HepG2 (cell line): ENCODE measurements around the gene FNIP2. TPM values are rescaled to one million over a fixed set of nuclear protein-coding genes. Genes with fewer than 3 reads are reported as not detected.

ENCODE experiments used
- BATF2 ChIP-seq: sonication (generic); formaldehyde crosslinking; IDR thresholded peaks from 2 replicates; pipeline ENCODE4 v1.8.0; 2022; ENCODE audit warnings: mild to moderate bottlenecking, missing genetic modification reagents, moderate library complexity
- BRCA1 ChIP-seq: sonication (generic); formaldehyde crosslinking; IDR thresholded peaks from 2 replicates; pipeline ENCODE4 v1.4.0; 2020; ENCODE audit warnings: missing genetic modification reagents
- DDIT3 ChIP-seq: sonication (generic); formaldehyde crosslinking; IDR thresholded peaks from 2 replicates; pipeline ENCODE4 v1.4.0; 2020; ENCODE audit warnings: mild to moderate bottlenecking, missing genetic modification reagents
- HNF4A ChIP-seq: sonication (generic); formaldehyde crosslinking; IDR thresholded peaks from 2 replicates; pipeline ENCODE4 v1.4.0; 2020; ENCODE audit warnings: missing genetic modification reagents
- JARID2 ChIP-seq: sonication (generic); formaldehyde crosslinking; IDR thresholded peaks from 2 replicates; pipeline ENCODE4 v1.8.1; 2023; ENCODE audit warnings: missing genetic modification reagents, inconsistent platforms; ENCODE audit not compliant: insufficient replicate concordance
- JUNB ChIP-seq: sonication (generic); formaldehyde crosslinking; IDR thresholded peaks from 2 replicates; pipeline ENCODE4 v1.8.0; 2022; ENCODE audit warnings: missing genetic modification reagents, mild to moderate bottlenecking, borderline replicate concordance
- KLF12 ChIP-seq: sonication (generic); formaldehyde crosslinking; IDR thresholded peaks from 2 replicates; pipeline ENCODE4 v1.4.0; 2020; ENCODE audit warnings: missing genetic modification reagents, borderline replicate concordance
- POLR2AphosphoS5 ChIP-seq: IDR thresholded peaks from 2 replicates; pipeline ENCODE4 v1.6.1; 2012; ENCODE audit warnings: low read depth, low read length
- PRDM10 ChIP-seq: sonication (generic); formaldehyde crosslinking; IDR thresholded peaks from 2 replicates; pipeline ENCODE4 v1.4.0; 2020; ENCODE audit warnings: low read depth, missing genetic modification reagents
- RFXANK ChIP-seq: IDR thresholded peaks from 2 replicates; pipeline ENCODE4 v1.6.1; 2016
- SP5 ChIP-seq: IDR thresholded peaks from 2 replicates; pipeline ENCODE4 v1.6.1; 2016; ENCODE audit warnings: low read depth, borderline replicate concordance
- SSRP1 ChIP-seq: IDR thresholded peaks from 2 replicates; pipeline ENCODE4 v1.6.1; 2016; ENCODE audit warnings: control low read depth
- STAT6 ChIP-seq: sonication (generic); formaldehyde crosslinking; IDR thresholded peaks from 2 replicates; pipeline ENCODE4 v1.4.0; 2020; ENCODE audit warnings: missing genetic modification reagents, mild to moderate bottlenecking, borderline replicate concordance
- SUZ12 ChIP-seq: fragments of 150-350 bp; IDR thresholded peaks from 2 replicates; pipeline ENCODE4 v1.6.1; 2014; ENCODE audit warnings: low read depth, low read length
- TARDBP ChIP-seq: sonication (generic); formaldehyde crosslinking; IDR thresholded peaks from 2 replicates; pipeline ENCODE4 v1.8.0; 2022; ENCODE audit warnings: mild to moderate bottlenecking, missing genetic modification reagents
- ZKSCAN5 ChIP-seq: sonication (generic); formaldehyde crosslinking; IDR thresholded peaks from 2 replicates; pipeline ENCODE4 v1.5.1; 2020; ENCODE audit warnings: mild to moderate bottlenecking, missing genetic modification reagents
- ZMYM2 ChIP-seq: sonication (generic); formaldehyde crosslinking; IDR thresholded peaks from 2 replicates; pipeline ENCODE4 v1.8.0; 2022; ENCODE audit warnings: mild to moderate bottlenecking, missing genetic modification reagents
- ZNF225 ChIP-seq: sonication (generic); formaldehyde crosslinking; IDR thresholded peaks from 2 replicates; pipeline ENCODE4 v1.4.0; 2020; ENCODE audit warnings: mild to moderate bottlenecking, missing genetic modification reagents
- ZNF724P ChIP-seq: sonication (generic); formaldehyde crosslinking; IDR thresholded peaks from 2 replicates; pipeline ENCODE4 v1.8.0; 2022; ENCODE audit warnings: missing genetic modification reagents, borderline replicate concordance
- ZNF775 ChIP-seq: sonication (generic); formaldehyde crosslinking; IDR thresholded peaks from 2 replicates; pipeline ENCODE4 v1.4.0; 2020; ENCODE audit warnings: missing genetic modification reagents, mild to moderate bottlenecking, moderate library complexity, borderline replicate concordance
- ZNF841 ChIP-seq: sonication (generic); formaldehyde crosslinking; IDR thresholded peaks from 2 replicates; pipeline ENCODE4 v1.8.1; 2023; ENCODE audit warnings: missing genetic modification reagents, borderline replicate concordance
- polyA plus RNA-seq, 8 experiments: library from polyadenylated mRNA; depleted of rRNA in 3 of 8; stranded (reverse) in 7 of 8; unstranded in 1 of 8; fragments of >200 nt; fragmentation: Illumina TruSeq in 4 of 8; extraction: Trizol in 4 of 8; gene quantifications; 2 replicates each; pipeline versions ENCODE4 v1.2.1 to v1.2.3, GENCODE V29; 2011 to 2016; ENCODE audit warnings: low read depth in 4 of 8, missing spikeins in 1 of 8, mixed read lengths in 1 of 8; ENCODE audit not compliant: insufficient read depth in 1 of 8
- total RNA-seq, 5 experiments: library from RNA; depleted of rRNA; stranded (reverse); fragments of >200 nt; fragmentation: Illumina TruSeq; extraction: Trizol; gene quantifications; 2 replicates each; pipeline ENCODE4 v1.2.3, GENCODE V29; 2016; ENCODE audit warnings: low read depth in 1 of 5

Gene FNIP2
- total and polyA plus RNA-seq, 2 of the 13 experiments (the other 11 are each of a cell fraction or from before 2014, with no cell fraction given): 15.5 to 21.0 TPM

GRCh38 chr4:158722917-158723793 lies 45.7 kb upstream of the FNIP2 start, which contains the start of gene PPID (continued):
- TF ChIP-seq POLR2AphosphoS5: peak; percentile 80
- TF ChIP-seq JARID2: no peak
- TF ChIP-seq HNF4A (CRISPR knock-in tag): peak; percentile 71
- peak; percentile 9; the same call in 1 of the 2 replicates for TF ChIP-seq ZMYM2
- TF ChIP-seq SP5 (CRISPR knock-in tag): 0 out of 2 replicates have a peak, but pooled peaks have one; percentile 44
- no peak for TF ChIP-seq ZNF841 (CRISPR knock-in tag)
- peak; percentile 45; the same call in 1 of the 2 replicates for TF ChIP-seq PRDM10 (CRISPR knock-in tag)
- no peak for TF ChIP-seq DDIT3 (CRISPR knock-in tag)
- TF ChIP-seq ZNF724P: 0 out of 2 replicates have a peak, but pooled peaks have one; percentile 53
- peak; percentile 72; the same call in 1 of the 2 replicates for TF ChIP-seq TARDBP (CRISPR knock-in tag)
- no peak; the same call in 1 of the 2 replicates for TF ChIP-seq JUNB (CRISPR knock-in tag)
- peak; percentile 100 for TF ChIP-seq KLF12
- TF ChIP-seq RFXANK (CRISPR knock-in tag): 0 out of 2 replicates have a peak, but pooled peaks have one; percentile 27
- peak; percentile 97 for TF ChIP-seq ZNF775 (CRISPR knock-in tag)
- no peak for TF ChIP-seq SUZ12
- TF ChIP-seq BRCA1 (CRISPR knock-in tag): 0 out of 2 replicates have a peak, but pooled peaks have one; percentile 17
- no peak for TF ChIP-seq STAT6 (CRISPR knock-in tag)
- TF ChIP-seq ZKSCAN5 (CRISPR knock-in tag): no peak; the same call in 1 of the 2 replicates
- TF ChIP-seq ZNF225 (CRISPR knock-in tag): peak; percentile 69; the same call in 1 of the 2 replicates
- no peak for TF ChIP-seq SSRP1
- peak; percentile 52; the same call in 1 of the 2 replicates for TF ChIP-seq BATF2 (CRISPR knock-in tag)
